Measurements from ENCODE around the gene SKAP1.

DNA sequence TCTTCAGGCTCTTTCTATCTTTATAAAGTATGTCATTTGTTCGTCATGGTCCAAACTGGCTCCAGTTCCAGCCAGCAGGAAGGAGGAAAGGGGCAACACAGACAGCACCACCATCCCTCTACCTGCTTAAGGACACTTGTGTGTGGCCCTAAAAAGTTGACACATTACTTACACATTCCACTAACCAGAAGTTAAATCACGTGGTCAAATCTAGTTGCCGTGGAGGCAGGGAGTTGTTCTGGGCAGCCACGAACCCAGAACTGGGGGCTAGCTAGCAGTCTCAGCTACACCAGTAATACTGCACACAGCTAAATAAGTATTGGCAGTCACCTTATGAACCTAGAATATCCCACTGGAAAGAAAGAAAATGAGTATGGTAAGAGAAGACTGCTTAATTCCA, 218.2 kb downstream of the SKAP1 start:
- TF ChIP-seq, protein P1, sequence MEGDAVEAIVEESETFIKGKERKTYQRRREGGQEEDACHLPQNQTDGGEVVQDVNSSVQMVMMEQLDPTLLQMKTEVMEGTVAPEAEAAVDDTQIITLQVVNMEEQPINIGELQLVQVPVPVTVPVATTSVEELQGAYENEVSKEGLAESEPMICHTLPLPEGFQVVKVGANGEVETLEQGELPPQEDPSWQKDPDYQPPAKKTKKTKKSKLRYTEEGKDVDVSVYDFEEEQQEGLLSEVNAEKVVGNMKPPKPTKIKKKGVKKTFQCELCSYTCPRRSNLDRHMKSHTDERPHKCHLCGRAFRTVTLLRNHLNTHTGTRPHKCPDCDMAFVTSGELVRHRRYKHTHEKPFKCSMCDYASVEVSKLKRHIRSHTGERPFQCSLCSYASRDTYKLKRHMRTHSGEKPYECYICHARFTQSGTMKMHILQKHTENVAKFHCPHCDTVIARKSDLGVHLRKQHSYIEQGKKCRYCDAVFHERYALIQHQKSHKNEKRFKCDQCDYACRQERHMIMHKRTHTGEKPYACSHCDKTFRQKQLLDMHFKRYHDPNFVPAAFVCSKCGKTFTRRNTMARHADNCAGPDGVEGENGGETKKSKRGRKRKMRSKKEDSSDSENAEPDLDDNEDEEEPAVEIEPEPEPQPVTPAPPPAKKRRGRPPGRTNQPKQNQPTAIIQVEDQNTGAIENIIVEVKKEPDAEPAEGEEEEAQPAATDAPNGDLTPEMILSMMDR (IDR thresholded peaks at IDR 0.05) = no peak
- TF ChIP-seq POLR2AphosphoS5 (IDR thresholded peaks at IDR 0.05) = no peak
- TF ChIP-seq POLR2A (IDR thresholded peaks at IDR 0.05) = no peak
- TF ChIP-seq EP300 (IDR thresholded peaks at IDR 0.05) = no peak

All from gastroesophageal sphincter (tissue), 3 donors.